GM18951 (cell line): ENCODE data around the gene CD180.

Source experiments
- POLR2A ChIP-seq: IDR thresholded peaks from 4 replicates; pipeline ENCODE4 v1.6.1; 2011; ENCODE audit warnings: mild to moderate bottlenecking; ENCODE audit not compliant: insufficient read length, insufficient read depth; ENCODE audit errors: extremely low read depth
- in situ Hi-C: fragments of 300-500 bp; cut with MboI; formaldehyde crosslinking; loops from one replicate; pipeline ENCODE4 v1.12.0; 2022; ENCODE audit warnings: low sequenced_read_pairs, mixed read lengths, inconsistent platforms; ENCODE audit not compliant: unreplicated experiment

CD180 gene

GRCh38 chr5:67196537-67197059, at the start of gene CD180:
Gene CD180, minus strand, starts transcription at chr5:67196799. Its CDS starts 158 bp downstream, at chr5:67196641.
- TF ChIP-seq POLR2A, result peak; percentile 37
- in situ Hi-C loops, result no loop called here

GRCh38 chr5:67246108-67246507, 49.5 kb upstream of the CD180 start:
- in situ Hi-C loops, result loop anchor here (5.0 kb wide), 1 partner anchor 1006 kb away; no protein-coding TSS in a partner anchor
- no peak for TF ChIP-seq POLR2A

- no peak for TF ChIP-seq POLR2A
- in situ Hi-C loops, result loop anchor here (5.0 kb wide), 1 partner anchor 1007 kb away; no protein-coding TSS in a partner anchor
Measured at GRCh38 chr5:67245259-67245846, 48.8 kb upstream of the CD180 start.

- in situ Hi-C loops, result no loop called here
- no peak for TF ChIP-seq POLR2A
Measured at GRCh38 chr5:67244345-67244793, 47.8 kb upstream of the CD180 start.

- TF ChIP-seq POLR2A, result no peak
- in situ Hi-C loops, result no loop called here
Measured at GRCh38 chr5:67243944-67244343, 47.3 kb upstream of the CD180 start.

GRCh38 chr5:67243349-67243748, 46.8 kb upstream of the CD180 start:
- in situ Hi-C loops, result no loop called here

GRCh38 chr5:67241326-67241725, 44.7 kb upstream of the CD180 start:
- no peak for TF ChIP-seq POLR2A
- in situ Hi-C loops, result no loop called here

More at GRCh38 chr5:67243349-67243748, 46.8 kb upstream of the CD180 start:
- no peak for TF ChIP-seq POLR2A

GRCh38 chr5:67240846-67241245, 44.2 kb upstream of the CD180 start:
- no peak for TF ChIP-seq POLR2A
- in situ Hi-C loops, result no loop called here

- no peak for TF ChIP-seq POLR2A
- in situ Hi-C loops, result no loop called here
Measured at GRCh38 chr5:67240065-67240464, 43.5 kb upstream of the CD180 start.

GRCh38 chr5:67238191-67238590, 41.6 kb upstream of the CD180 start:
- no peak for TF ChIP-seq POLR2A
- in situ Hi-C loops, result no loop called here

GRCh38 chr5:67235399-67236110, 39.0 kb upstream of the CD180 start:
- in situ Hi-C loops, result no loop called here
- no peak for TF ChIP-seq POLR2A

- in situ Hi-C loops, result no loop called here
- TF ChIP-seq POLR2A, result no peak
Measured at GRCh38 chr5:67234671-67235176, 38.1 kb upstream of the CD180 start.

GRCh38 chr5:67233075-67233474, 36.5 kb upstream of the CD180 start:
- no peak for TF ChIP-seq POLR2A
- in situ Hi-C loops, result no loop called here
